Activated naive CD4-positive, alpha-beta T cell treated with Interleukin-2 at 50 U/mL for 16 hours (primary cell): ENCODE data around the gene CADM1.

Experiments
- DNase-seq: peaks from one replicate; pipeline ENCODE4 v3.0.0-alpha.2; 2020

Gene CADM1

DNA sequence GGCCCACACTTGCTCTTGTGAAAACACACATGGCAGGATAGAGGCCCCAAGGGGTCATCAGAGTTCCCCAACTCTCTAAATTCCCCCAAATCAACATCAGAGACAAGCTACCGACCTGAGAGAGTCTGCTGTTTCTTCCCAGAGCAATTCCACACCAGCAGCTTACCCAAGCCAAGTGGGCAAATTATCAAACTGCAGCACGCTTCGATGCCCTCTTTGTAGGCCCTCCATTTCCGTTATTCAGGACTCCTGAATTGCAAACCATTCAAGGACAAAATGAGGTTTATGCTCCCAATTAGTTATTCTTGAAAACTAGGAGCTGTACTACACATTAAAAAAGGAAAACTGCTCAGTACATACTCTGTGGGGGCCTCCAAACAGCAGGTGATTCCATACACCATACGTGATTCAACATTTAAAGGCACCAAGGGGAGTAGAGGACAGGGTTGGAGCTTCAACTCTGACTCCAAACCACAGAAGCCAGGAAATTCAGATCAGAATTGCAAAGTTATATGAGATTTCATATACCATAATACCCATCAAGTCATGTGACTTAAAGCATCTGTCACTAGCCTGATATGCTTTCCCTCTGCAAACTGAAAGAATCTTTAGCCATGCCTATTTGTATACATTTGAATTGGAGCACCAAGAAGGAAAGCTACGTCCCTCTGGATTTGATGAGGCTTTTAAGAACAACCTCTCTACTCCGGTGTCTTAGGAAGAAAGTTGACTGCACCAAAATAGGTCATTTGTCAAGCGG is 234.8 kb downstream of the CADM1 start:
- DNase-seq = no peak

DNA sequence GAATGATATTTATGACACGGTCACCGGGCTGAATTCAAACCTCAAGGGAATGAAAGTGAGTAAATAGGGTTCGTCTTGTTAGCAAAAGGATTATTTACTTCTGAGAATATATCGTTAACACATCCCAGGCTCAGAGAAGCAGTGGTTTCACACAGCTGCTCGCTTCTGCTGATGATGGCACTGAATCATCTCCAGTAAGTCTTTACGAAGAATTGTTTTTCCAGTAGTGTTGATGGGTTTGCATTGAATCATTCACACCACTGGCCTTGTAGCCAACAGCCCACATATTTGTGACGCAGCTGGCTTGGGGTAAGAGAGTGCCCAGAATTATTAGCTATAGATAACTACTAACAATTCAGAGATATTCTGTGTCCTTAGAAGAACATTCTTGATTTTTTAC is 236.3 kb downstream of the CADM1 start:
- DNase-seq = no peak

DNA sequence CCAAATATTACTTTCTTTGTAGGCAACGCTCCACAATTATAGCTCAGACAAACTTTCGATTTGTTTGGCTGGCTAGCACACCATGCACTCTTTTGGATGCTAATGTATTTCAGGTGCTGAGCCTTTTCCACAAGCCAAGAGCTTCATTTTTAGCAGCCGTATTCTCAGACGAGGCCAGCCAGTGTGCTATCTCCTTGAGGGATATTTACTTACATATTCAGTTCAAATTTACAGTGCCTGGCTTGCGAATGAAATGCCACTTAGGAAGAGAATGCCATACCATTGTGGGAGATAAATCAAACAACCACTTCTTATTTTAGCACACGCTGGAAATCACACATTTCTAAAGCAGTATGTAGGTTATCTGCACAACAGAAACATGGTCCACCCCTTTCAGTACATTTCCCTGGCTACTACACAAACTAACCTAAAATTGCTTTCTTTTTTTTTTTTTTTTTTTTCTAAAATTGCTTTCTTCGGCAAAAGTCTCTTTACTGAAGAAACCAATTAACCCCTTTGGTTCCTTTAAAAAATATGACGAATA is 236.9 kb downstream of the CADM1 start:
- no peak for DNase-seq

DNA sequence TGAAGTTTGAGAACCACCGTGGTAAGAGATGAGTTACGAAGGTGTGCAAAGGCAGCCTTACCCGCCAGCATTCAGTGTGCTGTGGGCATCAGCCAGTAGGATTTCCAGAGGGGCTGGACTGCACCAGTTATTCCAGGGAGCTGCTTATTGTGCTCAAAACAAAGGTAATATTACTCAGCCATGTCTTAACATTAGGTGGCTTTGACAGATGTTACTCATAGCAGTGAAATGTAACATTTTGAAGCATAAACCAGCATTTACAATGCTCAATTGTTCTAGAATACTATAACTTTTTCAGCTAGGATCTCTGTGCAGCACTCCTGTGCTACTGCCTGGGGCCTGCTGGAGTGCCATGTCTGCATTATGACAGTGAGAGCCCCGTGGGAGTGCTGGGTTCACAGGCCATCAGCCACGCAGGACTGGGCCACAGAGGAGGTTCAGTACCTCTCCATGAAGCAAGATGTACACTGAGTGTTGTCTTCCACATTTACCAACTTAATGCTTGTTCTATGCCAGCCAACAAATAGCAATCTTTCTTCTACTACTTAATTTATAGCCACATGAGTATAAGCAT is 238.1 kb downstream of the CADM1 start:
- no peak for DNase-seq

DNA sequence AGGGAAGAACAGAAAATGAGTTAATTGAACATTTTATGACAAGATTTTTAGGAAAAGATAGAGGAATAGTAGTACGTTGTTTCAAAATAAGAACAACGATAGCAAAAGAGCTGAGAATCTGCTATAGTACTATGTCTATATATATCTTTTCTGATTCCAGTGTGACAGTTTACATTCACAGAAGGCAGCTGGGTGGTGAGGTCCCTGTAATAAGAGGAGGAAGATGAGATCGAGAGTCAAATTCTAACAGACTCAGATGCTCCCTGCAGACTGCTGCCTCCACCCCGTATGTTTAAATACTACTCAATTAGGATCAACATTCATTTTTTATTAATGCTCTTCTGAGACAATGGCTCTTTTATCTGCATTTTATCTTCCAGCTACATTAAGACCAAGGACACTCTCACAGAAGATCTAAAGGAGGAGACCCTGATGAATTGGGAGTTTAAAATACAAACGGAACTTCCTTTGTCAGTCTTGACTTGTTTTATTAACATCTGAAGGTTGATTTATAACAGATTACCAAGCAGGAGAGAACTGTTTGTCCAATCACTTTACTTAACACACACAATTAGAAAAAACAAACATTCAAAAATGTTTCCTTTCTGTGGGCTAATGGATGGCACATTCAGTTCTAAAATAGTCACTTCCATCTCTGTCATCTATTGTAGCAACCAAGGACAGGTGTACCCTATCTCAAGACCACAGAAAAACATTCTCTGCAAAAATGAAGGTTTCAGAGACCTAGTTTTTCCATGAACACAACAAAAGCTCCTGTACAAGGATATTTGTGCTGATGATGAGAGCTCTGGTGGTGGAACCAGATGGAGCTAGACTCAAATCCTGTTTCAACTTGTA is 240.2 kb downstream of the CADM1 start:
- DNase-seq = no peak

DNA sequence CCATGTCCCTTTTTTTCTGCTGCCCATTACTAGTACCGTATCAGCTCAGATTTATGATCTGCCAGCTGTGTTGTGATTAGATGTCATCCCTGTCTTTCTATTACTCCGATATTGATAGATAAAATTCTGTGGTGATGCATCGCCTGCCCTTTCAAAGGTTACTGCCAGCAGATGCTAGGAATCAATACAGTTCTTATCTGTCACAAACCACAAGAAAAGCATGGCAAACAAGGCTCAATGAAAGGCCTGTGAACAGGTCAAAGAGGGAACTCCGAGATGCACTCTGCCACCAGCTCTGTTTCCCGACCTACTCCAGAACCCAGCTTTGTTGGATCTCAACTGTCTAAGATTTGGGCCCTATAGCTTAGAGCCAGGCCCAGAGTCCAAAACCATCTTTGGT is 246.0 kb downstream of the CADM1 start:
- DNase-seq = no peak

DNA sequence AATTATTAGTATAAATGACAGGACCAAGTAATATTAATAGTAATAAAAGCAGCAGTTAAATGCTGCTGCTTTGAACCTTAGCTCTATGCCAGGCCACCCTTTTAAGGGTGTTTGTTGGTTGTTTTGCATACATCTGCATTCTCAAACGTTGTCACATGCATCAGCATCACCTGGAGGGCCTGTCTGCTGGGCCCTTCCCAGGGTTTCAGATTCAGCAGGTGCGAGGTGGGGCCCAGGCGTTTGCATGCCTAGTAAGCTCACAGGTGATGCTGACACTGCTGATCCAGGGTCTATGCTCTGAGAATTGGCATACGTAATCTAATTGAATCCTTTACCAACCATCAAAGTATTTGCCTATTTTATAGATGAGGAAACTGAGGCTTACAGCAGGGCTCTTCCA is 246.5 kb downstream of the CADM1 start:
- no peak for DNase-seq

DNA sequence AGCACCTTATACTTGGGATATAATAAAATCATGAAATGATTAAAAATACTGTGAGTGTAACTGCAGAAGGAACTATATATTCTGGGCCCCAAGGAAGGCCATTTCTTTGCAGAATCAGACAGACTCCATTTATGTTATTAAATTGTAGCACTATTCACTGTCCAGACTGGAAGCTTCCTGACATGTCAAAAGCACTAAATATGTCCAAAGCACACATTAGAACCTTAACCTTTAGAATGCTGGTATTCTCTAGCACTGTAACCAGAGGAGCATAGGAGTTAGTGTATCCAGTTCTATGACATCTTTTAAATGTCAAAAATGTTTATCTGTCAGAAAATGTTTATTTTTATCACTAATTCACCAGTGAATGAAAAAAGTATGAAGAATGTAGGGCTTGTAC is 246.9 kb downstream of the CADM1 start:
- DNase-seq = no peak

DNA sequence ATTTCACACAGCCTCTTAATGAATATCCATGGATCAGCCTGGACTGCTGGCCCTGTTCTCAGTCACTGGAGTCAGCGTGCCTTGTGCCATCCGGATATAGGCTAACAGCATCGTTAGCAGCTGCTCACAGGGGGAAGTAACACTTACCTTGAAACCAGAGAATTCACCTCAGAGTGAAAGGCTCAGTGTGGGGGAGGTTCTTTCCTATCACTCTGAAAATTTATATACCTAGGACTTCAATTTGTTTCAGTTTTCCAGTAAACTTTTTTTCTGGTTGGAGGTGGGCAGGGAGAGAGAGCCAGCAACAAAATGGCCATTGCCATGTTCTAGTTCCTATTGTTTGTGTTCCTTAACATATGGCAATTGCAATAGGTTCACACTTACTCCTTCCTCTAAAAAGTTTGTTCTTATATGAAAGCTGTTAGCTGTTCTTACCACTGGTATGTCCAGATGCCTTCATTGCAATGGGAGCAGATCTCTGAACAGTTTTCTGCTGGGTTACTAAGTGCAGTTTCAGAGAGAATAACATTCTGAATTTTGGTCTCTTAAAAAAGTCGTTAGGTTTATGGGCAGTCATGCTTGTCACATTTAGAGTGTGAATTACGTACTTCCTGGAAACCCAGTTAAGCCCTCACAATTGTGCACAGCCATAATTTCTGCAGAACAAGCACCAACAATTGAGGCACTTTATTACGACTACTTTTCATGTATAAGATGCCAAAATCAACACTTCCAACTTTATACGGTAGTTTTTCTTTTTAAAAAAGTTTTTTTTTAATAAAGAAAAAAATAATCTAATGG is 247.6 kb downstream of the CADM1 start:
- DNase-seq = no peak

DNA sequence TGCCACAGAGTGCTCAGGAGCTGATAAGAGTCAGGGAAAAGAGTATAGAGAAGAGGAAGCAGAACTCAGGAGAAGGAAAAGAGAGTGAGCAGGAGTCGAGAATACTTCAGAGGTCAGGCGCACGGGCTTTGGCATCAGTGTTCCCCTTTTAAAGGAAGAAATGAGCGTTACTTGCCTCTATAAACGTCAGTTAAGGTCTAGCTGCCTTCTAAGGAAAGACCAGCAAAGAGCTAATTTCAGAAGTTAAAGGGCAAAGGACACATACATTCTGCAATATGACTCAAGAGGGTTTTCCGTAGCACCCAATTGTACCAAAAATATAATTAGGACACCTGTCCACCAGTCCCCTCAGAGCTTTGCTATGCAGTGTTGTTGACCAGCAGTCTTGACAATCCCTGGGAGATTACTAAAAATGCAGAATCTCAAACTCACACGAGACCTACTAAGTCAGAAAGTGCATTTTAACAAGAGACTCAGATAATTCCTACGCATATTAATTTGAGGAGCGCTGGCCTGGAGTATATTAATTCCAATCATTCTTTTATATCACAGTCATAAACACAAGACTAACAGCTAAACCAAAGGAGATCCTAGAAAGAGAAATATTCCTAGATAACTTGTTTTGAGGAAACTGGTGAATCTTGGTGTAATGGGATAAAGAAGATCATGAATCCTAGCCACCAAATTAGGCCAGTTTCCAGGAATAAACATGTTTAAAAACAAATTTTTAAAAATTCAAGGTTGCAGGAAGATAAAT is 249.0 kb downstream of the CADM1 start:
- DNase-seq = no peak

DNA sequence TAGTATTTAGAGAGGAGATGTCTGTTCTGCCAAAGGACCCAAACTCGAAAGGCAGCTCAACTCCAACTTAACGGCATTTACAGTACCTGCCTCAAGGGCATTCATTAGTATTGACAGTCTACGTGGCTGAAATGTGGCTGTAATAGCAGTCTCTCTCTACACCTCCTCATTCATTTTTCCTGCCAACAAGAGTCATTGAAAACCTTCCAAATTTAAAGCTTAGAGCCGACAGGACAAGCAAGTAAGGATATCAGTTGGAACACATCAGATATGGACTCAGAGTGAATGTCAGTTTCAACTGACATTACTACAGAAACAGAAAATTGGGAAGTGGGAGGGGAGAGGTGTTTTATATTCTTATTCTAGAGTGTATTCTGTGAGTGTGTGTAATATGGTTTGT is 253.1 kb downstream of the CADM1 start:
- no peak for DNase-seq

DNA sequence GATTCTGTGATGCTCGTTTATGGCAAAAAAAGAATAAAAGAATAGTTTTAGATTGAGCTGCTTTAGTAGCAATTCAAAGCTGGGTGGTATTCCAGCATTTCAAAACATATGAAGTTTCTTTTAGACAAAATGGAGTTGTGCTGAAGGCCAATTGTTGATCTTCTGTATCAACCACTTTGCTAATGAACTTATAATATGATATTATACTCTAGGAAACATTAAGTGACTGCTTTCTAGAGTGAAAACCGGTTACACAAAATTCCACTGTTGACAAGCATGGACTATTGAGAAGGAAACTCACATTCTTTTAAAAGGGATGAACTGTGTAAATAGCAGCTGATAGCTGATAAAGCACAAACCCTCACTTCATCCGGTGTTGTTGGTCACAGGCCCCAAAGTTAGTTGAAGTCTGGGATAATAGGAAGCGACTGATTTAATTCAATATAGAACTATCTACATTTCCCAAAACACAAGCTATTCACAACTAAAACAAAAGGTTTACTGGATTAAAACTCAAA is 255.1 kb downstream of the CADM1 start:
- DNase-seq = no peak

DNA sequence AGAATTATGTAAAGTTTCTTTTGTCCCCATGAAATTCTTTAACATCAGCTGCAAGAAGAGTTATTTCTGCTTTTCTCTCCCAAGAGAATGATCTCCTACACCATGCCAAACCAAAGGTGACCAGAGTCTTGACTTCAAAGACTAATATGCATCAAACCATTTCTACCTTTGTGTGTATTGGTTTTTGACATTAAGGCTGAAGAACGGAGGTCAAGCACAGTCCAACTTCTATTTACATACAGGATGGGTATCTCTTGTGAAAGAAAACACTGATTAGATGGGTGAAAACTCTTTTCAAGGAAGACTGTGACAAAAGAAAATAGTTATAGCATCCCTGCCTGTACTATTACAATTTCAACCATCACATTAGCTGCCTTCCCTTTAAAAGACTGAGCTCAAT is 256.3 kb downstream of the CADM1 start:
- no peak for DNase-seq

DNA sequence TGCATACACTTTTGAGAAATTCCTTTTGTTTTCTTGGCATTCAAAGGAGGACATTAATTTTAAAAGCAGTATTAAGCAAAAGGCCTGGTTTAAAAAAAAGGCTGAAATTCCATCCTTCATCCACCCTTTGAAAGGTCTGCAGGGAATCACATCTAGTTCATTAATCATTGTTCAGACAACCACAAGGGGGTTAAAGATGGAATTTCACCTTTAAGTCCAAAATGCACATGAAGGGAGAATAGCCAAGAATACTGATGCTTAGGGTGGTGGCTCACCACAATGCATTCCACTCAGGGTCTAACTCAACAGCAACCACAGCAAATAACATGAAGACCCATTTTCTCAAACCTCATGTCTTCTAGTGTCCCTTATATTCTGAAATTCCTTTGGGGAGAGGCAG is 256.9 kb downstream of the CADM1 start:
- DNase-seq = no peak

DNA sequence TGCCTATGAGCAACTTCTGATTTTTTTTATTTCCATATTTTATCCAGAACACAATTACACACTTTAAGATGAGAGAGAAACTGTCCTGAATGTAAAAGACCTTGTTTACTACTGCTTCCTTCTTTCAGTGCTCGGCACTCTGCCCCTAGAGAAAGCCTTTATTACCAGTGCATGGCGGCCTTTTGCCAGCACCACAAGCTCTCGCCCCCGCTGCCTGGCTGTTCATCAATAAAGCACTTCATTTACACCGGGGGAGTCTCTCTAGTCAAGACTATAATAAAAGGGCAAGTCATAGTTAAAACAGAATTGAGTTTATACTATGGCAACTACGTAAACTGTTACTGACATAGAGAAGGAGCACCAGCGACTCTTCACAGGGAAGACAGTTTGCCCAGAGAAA is 259.5 kb downstream of the CADM1 start:
- DNase-seq = no peak

DNA sequence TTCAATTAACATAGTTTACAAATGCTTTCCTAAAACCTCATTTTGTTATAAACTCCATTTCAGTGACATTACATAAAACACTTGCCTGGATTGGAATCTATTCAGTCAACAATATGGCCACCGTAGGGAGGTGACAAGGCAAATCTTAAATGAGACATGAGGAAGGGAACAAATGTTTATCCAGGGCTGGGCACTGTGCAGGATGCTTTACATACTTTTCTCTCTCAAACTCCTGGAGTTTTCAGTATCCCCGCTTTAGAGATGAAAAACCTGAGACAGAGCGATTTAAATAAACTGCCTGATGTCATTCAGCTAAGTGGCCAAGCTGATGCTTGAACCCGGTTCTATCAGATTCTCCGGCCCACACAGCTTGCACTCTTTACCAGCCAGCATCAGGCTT is 259.9 kb downstream of the CADM1 start:
- no peak for DNase-seq

DNA sequence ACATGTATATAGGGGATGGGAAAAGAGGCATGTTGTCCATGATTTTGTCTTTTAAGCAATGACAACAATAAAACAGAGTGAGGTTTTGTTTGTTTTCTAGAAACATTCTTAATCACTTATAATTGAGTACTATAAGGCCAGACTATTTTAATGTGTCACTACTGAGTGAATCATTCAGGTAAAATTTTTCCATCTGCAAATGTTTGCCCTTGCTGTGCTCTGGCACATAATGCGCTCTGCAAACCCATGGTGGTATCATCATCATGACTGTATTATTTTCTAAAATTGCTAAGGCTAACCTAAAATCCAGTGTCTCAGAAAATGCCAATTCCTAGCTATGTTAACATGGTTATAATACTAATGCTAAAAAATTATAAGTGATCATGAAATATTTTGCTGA is 261.2 kb downstream of the CADM1 start:
- DNase-seq = no peak

DNA sequence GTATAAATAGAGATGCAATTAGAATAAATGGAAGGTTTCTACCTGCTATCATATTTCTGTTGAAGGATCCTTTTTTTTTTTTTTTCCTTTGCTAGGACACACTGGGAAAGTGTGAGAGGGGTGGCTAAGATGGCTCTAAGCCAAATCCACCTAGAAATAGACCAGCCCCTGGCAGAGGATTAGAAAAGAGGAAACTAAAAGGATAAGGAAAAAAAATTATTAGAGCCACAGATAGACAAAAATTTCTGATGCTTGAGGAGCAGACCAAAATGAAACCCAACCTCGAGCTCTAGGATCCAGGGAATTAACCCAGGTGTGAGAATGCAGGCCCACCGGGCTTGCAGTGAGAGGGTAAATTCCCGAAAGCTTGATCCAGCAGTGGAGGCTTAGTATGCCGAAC is 262.3 kb downstream of the CADM1 start:
- DNase-seq = no peak

DNA sequence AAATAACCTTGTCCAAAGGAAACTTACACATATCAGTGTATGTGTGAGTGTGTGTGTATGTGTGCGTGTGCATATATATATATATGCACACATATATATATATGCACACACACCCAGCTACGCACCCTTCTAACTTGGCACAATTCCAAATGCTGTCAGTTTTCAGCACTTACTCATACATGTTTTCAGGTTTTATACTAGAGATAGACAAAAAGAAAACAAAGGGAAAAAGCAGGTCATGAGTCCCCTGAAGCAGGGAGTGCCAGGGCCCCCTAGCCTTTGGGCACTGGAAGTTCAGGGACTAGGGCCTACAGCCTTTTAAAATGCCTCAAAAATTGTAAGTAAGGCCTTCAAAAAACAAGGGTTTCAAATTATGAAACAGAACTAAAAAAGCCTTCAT is 265.4 kb downstream of the CADM1 start:
- no peak for DNase-seq

DNA sequence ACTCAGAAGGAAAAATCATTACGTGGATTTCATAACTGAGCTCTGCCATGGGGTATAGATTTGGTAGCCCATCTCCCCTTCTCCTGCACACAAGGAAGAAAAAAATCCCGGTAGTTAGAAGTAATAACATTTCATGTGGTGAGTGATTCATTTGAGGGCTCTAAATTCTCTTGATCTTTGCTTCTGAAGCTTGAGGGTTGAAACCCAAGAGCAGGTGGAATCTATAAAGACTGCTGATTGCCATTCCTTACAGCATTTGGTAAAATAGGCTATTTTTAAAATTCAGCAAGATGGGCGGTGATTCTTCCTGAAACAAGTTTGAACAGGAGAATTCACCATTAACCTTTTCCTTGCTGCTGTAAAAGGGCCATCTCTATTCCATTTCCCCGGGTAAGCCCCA is 266.1 kb downstream of the CADM1 start:
- no peak for DNase-seq

DNA sequence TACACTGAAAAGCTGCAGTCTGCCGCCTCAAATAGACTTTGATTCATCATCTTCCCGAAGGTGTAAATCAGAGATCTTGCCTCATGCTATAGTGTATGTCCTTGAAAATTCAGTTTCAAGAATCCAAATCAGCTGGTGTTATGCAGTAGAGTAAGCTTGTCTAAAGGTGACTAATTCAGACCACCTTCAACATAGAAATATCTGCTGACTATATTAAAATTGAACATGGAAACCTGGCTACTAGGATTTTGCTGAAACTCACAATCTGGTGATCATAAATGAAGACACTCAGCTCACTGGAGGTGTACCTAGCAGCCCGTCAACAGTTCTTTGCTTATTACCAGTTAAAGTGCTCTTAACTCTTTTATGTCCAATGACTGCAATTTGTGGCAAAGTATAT is 266.6 kb downstream of the CADM1 start:
- no peak for DNase-seq

DNA sequence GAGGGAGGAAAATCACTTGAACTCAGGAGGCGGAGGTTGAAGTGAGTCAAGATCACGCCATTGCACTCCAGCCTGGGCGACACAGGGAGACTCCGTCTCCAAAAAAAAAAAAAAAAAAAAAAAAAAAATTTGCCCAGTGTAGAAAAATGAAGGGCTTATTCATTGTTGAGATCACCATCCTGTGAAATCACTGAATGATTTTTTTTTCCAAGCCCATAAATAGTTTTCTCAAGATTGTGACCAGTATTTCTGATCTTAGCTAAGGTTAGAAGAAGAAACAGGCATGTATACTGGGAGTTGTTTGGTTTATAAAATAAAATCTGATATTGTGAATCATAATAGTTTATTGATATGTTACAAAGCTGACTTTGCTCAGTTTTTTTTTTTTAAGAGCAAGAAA is 269.4 kb downstream of the CADM1 start:
- no peak for DNase-seq
